Body of pancreas (tissue), 4 donors: ENCODE results near the gene PRDM15.

ENCODE experiments used
- CTCF ChIP-seq, 7 experiments: fragments of 450-650 bp in 4 of 7; fragments of 200-600 bp in 3 of 7; sonication (generic) in 3 of 7; IDR thresholded peaks; one replicate each; pipeline ENCODE4 v1.5.1; 2016 to 2019; ENCODE audit warnings: antibody characterized with exemption in 7 of 7
- POLR2A ChIP-seq, 3 donors: fragments of 450-650 bp; IDR thresholded peaks; one replicate each; pipeline ENCODE4 v1.6.1; 2016; ENCODE audit warnings: antibody characterized with exemption in 3 of 3, mild to moderate bottlenecking in 2 of 3

GRCh38 chr21:41763398-41763931, 115.7 kb downstream of the PRDM15 start:
- TF ChIP-seq POLR2A (IDR thresholded peaks at IDR 0.05) (no peak), CTCF (IDR thresholded peaks at IDR 0.05) (no peak)
